Measurements from ENCODE around the gene DENND4A. TPM values are rescaled to one million over a fixed set of nuclear protein-coding genes. Genes with fewer than 3 reads are reported as not detected.

DENND4A gene
- total RNA-seq, 1 experiment from 2014 or later: 14.4 TPM

- no peak for DNase-seq (ENCODE audit: low read depth, low spot score)
- ATAC-seq: no peak
- TF ChIP-seq CTCF (IDR thresholded peaks at IDR 0.05): no peak
- intact Hi-C loops (cut with micrococcal nuclease; ENCODE audit: unreplicated experiment): no loop called here
- Histone ChIP-seq H3K27ac (ENCODE audit: low read length) (no peak overlapping the region), H3K36me3 (ENCODE audit: control insufficient read depth, insufficient read depth, low read length) (no peaks in the 10 kb centered on the region), H3K9me3 (ENCODE audit: control insufficient read depth, insufficient read depth, low read depth, low read length) (no peaks in the 10 kb centered on the region), H3K4me1 (ENCODE audit: control insufficient read depth, insufficient read depth, low read length) (no peaks in the 10 kb centered on the region), H3K4me3 (ENCODE audit: low read depth in 2 of 2, low read length in 2 of 2) (no peak overlapping the region), H3K27me3 (ENCODE audit: control insufficient read depth, insufficient read depth, low read length) (no peaks in the 10 kb centered on the region)
- BruUV-seq (replicated peaks): no TSS peak
- in situ Hi-C loops (cut with HindIII; ENCODE audit: low pct_unique_long_range_greater_than_20kb, low sequenced_read_pairs): no loop called here
- CTCF ChIA-PET: no interaction called here
- POLR2A ChIA-PET: no interaction called here
Measured at GRCh38 chr15:65806397-65806796, 14.3 kb upstream of the DENND4A start.

- Histone ChIP-seq H3K4me3 (ENCODE audit: low read depth in 2 of 2, low read length in 2 of 2) (no peak overlapping the region), H3K36me3 (ENCODE audit: control insufficient read depth, insufficient read depth, low read length) (no peaks in the 10 kb centered on the region), H3K27ac (ENCODE audit: low read length) (no peak overlapping the region), H3K27me3 (ENCODE audit: control insufficient read depth, insufficient read depth, low read length) (no peaks in the 10 kb centered on the region), H3K4me1 (ENCODE audit: control insufficient read depth, insufficient read depth, low read length) (no peaks in the 10 kb centered on the region), H3K9me3 (ENCODE audit: control insufficient read depth, insufficient read depth, low read depth, low read length) (no peaks in the 10 kb centered on the region)
- no TSS peak for BruUV-seq (replicated peaks)
- intact Hi-C loops (cut with micrococcal nuclease; ENCODE audit: unreplicated experiment) (no loop called here), in situ Hi-C loops (cut with HindIII; ENCODE audit: low pct_unique_long_range_greater_than_20kb, low sequenced_read_pairs) (no loop called here)
- no peak for DNase-seq (ENCODE audit: low read depth, low spot score)
- TF ChIP-seq CTCF (IDR thresholded peaks at IDR 0.05): no peak
- no peak for TF ChIP-seq POLR2AphosphoS5 (IDR thresholded peaks at IDR 0.05; ENCODE audit: low read depth, low read length)
- TF ChIP-seq REST (IDR thresholded peaks at IDR 0.05; ENCODE audit: insufficient read depth in 1 of 2, low read depth in 2 of 2, low read length in 1 of 2): no peak
- TF ChIP-seq SIN3A (IDR thresholded peaks at IDR 0.05; ENCODE audit: borderline replicate concordance, insufficient read depth, low read depth, low read length): no peak
- TF ChIP-seq TCF7L2 (IDR thresholded peaks at IDR 0.05; ENCODE audit: low read depth, low read length): no peak
- CTCF ChIA-PET: no interaction called here
- no peak for ATAC-seq
- POLR2A ChIA-PET: no interaction called here
Measured at GRCh38 chr15:65805019-65805745, 13.1 kb upstream of the DENND4A start.

Data from Panc1 (cell line).